ENCODE measurements around the gene RTN1.

The RTN1 gene

DNA sequence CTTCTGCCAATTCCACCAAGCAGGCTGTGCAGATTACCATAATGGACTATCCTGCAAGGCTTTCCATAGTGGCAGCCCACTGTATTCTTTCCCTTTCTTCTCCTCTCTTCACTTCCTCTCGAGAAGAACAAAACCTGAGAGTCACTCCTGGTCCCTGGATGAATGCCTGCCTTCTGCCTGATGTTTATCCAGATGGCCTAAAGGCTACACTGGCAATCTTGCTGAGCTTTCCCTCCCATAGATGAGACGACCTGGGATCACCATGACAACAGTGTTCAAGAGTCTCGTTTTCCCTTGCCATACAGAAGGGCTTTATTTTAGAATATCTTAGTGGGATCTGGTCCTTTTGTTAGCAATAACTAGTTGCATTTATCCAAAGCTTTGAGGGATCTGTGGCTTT is 142.3 kb downstream of the RTN1 start:
- Histone ChIP-seq H3K36me3 (ENCODE audit: control insufficient read depth, low read length) (no peaks in the 10 kb centered on the region), H3F3A (ENCODE audit: control insufficient read depth, insufficient read depth) (no peaks in the 10 kb centered on the region), H3K9me2 (replicated peaks; ENCODE audit: control insufficient read depth, low read length) (no peaks in the 10 kb centered on the region), H3K9me3 (ENCODE audit: control insufficient read depth, insufficient read depth, low read length) (no peaks in the 10 kb centered on the region), H3K4me1 (ENCODE audit: control insufficient read depth, low read length) (no peaks in the 10 kb centered on the region), H4K20me1 (ENCODE audit: control insufficient read depth, insufficient read depth, low read depth, low read length) (no peaks in the 10 kb centered on the region), H3K27ac (ENCODE audit: low read depth, low read length) (no peak overlapping the region), H3K79me2 (ENCODE audit: control insufficient read depth, low read length) (no peaks in the 10 kb centered on the region), H3K4me3 (ENCODE audit: low read length) (no peak overlapping the region), H3K4me2 (ENCODE audit: low read length) (no peak overlapping the region), H3K27me3 (ENCODE audit: control insufficient read depth, low read length) (no peaks in the 10 kb centered on the region)
- TF ChIP-seq, protein P1, sequence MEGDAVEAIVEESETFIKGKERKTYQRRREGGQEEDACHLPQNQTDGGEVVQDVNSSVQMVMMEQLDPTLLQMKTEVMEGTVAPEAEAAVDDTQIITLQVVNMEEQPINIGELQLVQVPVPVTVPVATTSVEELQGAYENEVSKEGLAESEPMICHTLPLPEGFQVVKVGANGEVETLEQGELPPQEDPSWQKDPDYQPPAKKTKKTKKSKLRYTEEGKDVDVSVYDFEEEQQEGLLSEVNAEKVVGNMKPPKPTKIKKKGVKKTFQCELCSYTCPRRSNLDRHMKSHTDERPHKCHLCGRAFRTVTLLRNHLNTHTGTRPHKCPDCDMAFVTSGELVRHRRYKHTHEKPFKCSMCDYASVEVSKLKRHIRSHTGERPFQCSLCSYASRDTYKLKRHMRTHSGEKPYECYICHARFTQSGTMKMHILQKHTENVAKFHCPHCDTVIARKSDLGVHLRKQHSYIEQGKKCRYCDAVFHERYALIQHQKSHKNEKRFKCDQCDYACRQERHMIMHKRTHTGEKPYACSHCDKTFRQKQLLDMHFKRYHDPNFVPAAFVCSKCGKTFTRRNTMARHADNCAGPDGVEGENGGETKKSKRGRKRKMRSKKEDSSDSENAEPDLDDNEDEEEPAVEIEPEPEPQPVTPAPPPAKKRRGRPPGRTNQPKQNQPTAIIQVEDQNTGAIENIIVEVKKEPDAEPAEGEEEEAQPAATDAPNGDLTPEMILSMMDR (IDR thresholded peaks at IDR 0.05; ENCODE audit: low read depth, low read length, poor library complexity, severe bottlenecking) = no peak
- no peak for TF ChIP-seq EZH2phosphoT487 (IDR thresholded peaks at IDR 0.05; ENCODE audit: borderline replicate concordance, low read length)

DNA sequence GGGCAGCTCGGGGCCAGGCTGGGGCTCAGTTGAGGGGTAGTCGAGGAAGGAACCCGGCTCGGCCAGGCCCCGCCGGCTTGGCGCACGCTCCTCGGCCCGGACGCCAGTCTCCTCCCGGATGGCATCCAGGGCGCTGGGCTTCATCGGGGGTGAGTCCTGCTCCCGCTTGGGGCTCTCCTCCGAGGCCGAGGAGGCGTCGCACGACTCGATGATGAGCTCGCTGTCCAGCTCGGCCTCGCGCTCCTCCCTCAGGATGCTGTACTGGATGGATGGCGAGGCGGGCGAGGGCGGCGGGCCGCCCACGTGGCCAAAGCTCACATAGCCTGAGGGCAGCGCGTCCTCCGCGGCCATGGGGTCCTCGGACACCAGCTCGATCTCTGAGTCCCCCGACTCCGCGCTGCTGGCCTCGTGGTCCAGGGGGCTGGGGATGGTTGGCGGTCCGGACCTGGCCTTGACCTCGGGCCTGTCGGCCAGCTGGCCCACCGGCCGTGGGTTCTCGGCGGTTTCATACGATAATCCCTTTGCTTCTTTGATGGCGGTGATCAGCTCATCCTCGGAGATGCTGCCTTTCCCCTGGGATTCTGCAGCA is 143.4 kb downstream of the RTN1 start:
- no peak for TF ChIP-seq EZH2phosphoT487 (IDR thresholded peaks at IDR 0.05; ENCODE audit: borderline replicate concordance, low read length)
- TF ChIP-seq, protein P1 (IDR thresholded peaks at IDR 0.05; ENCODE audit: low read depth, low read length, poor library complexity, severe bottlenecking) = no peak
- no peak overlapping the region for H3K4me3 ChIP-seq (ENCODE audit: low read length)

DNA sequence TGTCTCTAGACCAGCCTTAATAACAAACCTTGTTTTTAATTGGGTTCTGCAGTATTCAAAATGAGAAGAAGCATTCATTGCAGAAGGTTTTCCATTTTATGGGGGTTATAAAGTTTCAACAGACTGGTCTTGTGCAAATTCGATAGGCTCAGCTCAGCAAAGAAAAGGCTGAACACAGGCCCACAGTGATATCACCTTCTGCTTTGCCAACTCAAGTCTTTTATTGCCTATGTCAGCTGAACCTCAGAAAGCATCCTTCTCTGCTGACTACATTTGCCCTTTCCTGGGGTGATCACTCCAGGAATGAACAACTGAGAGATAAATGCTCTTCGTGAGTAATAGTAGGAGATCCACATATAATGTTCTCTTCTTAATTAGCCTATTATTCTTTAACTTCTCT is 159.5 kb downstream of the RTN1 start:
- TF ChIP-seq, protein P1 (IDR thresholded peaks at IDR 0.05; ENCODE audit: low read depth, low read length, poor library complexity, severe bottlenecking) = no peak
- no peak for TF ChIP-seq EZH2phosphoT487 (IDR thresholded peaks at IDR 0.05; ENCODE audit: borderline replicate concordance, low read length)

More for the DNA sequence above, 143.4 kb downstream of the RTN1 start:
- Histone ChIP-seq H3K79me2 (ENCODE audit: control insufficient read depth, low read length) (no peaks in the 10 kb centered on the region), H4K20me1 (ENCODE audit: control insufficient read depth, insufficient read depth, low read depth, low read length) (no peaks in the 10 kb centered on the region), H3K4me1 (ENCODE audit: control insufficient read depth, low read length) (no peaks in the 10 kb centered on the region), H3K27me3 (ENCODE audit: control insufficient read depth, low read length) (no peaks in the 10 kb centered on the region), H3F3A (ENCODE audit: control insufficient read depth, insufficient read depth) (no peaks in the 10 kb centered on the region), H3K36me3 (ENCODE audit: control insufficient read depth, low read length) (no peaks in the 10 kb centered on the region), H3K4me2 (ENCODE audit: low read length) (no peak overlapping the region), H3K9me2 (replicated peaks; ENCODE audit: control insufficient read depth, low read length) (no peaks in the 10 kb centered on the region), H3K9me3 (ENCODE audit: control insufficient read depth, insufficient read depth, low read length) (no peaks in the 10 kb centered on the region), H3K27ac (ENCODE audit: low read depth, low read length) (no peak overlapping the region)

More for the DNA sequence above, 159.5 kb downstream of the RTN1 start:
- Histone ChIP-seq H3K4me2 (ENCODE audit: low read length) (no peak overlapping the region), H3K36me3 (ENCODE audit: control insufficient read depth, low read length) (no peaks in the 10 kb centered on the region), H4K20me1 (ENCODE audit: control insufficient read depth, insufficient read depth, low read depth, low read length) (no peaks in the 10 kb centered on the region), H3K27ac (ENCODE audit: low read depth, low read length) (no peak overlapping the region), H3K4me1 (ENCODE audit: control insufficient read depth, low read length) (no peaks in the 10 kb centered on the region), H3F3A (ENCODE audit: control insufficient read depth, insufficient read depth) (no peaks in the 10 kb centered on the region), H3K4me3 (ENCODE audit: low read length) (no peak overlapping the region), H3K9me2 (replicated peaks; ENCODE audit: control insufficient read depth, low read length) (no peaks in the 10 kb centered on the region), H3K79me2 (ENCODE audit: control insufficient read depth, low read length) (no peaks in the 10 kb centered on the region), H3K27me3 (ENCODE audit: control insufficient read depth, low read length) (no peaks in the 10 kb centered on the region; the same call in 1 of the 2 replicates), H3K9me3 (ENCODE audit: control insufficient read depth, insufficient read depth, low read length) (no peaks in the 10 kb centered on the region)
